LHCN-M2 (cell line): Measurements from ENCODE around the gene FIS1. TPM values are rescaled to one million over a fixed set of nuclear protein-coding genes. Genes with fewer than 3 reads are reported as not detected.
"Not testable (repeated sequence)": the region's sequence is repeated elsewhere in the genome, so short reads cannot be mapped to it uniquely, and the experiment has no call there.

Experiments
- DNase-seq: peaks from one replicate; pipeline ENCODE4 v3.0.0-alpha.2; 2012; ENCODE audit warnings: low read depth
- total RNA-seq: library from RNA; depleted of rRNA; stranded (reverse); fragments of >200 nt; gene quantifications from 2 replicates; pipeline ENCODE4 v1.2.3, GENCODE V29; 2014

FIS1 gene
- total RNA-seq, 1 experiment from 2014 or later = 318 TPM

- DNase-seq = no peak
Measured at GRCh38 chr7:101258243-101258731, 13.4 kb upstream of the FIS1 start.

- DNase-seq = no peak
Measured at GRCh38 chr7:101255796-101256195, 10.9 kb upstream of the FIS1 start.

DNA sequence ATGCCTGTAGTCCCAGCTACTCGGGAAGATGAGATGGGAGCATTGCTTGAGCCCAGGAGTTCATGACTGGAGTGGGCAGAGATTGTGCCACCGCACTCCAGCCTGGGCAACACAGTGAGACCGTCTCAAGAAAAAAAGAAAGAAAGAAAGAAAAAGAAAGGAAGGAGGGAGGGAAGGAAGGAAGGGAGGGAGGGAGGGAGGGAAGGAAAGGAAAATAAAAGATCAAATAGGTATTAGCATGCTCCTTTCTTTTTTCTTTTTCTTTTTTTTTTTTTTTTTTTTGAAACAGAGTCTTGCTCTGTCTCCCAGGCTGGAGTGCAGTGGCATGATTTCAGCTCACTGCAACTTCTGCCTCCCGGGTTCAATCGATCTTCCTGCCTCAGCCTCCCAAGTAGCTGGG, 8.3 kb upstream of the FIS1 start:
- not testable (repeated sequence) for DNase-seq

- DNase-seq = peak; percentile 99
Measured at GRCh38 chr7:101251871-101252659, 7.2 kb upstream of the FIS1 start.

DNA sequence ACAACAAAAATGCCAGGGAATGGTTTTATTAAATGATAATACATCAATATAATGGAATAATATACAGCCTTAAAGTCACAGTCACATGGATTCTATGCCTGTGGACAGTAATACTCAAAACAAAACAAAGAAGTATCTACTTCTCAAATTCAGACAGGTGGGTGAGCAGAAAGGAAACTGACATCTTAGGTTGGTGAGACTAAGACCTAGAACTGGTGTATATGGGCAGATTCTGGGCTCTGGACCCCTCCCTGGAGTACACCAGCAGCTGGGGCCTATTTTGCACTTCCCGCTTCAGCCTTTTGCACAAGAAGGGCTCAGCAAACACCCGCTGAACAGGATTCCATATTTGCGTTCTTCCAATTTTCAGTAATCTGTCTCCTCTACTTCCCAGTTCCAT, 5.4 kb upstream of the FIS1 start:
- DNase-seq = no peak

- no peak for DNase-seq
Measured at GRCh38 chr7:101248276-101248675, 3.4 kb upstream of the FIS1 start.

- DNase-seq = no peak
Measured at GRCh38 chr7:101245147-101245668, 327 bp upstream of the FIS1 start.

GRCh38 chr7:101243646-101244374, 1.1 kb downstream of the FIS1 start:
- no peak for DNase-seq

GRCh38 chr7:101241443-101242349, 3.2 kb downstream of the FIS1 start:
- no peak for DNase-seq

DNA sequence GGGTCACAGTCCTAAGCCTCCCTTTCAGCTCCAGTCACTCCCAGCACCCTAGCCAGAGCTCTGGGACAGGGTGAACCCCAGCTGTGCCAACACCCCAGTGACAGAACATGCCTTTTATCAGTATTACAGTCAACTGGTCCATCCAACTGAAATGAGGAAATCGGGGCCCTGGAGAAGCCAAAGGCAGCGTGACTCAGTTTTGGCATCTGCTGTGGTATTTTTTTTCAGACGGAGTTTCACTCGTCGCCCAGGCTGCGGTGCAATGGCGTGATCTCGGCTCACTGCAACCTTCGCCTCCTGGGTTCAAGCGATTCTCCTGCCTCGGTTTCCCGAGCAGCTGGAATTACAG, 3.9 kb downstream of the FIS1 start:
- DNase-seq = no peak

DNA sequence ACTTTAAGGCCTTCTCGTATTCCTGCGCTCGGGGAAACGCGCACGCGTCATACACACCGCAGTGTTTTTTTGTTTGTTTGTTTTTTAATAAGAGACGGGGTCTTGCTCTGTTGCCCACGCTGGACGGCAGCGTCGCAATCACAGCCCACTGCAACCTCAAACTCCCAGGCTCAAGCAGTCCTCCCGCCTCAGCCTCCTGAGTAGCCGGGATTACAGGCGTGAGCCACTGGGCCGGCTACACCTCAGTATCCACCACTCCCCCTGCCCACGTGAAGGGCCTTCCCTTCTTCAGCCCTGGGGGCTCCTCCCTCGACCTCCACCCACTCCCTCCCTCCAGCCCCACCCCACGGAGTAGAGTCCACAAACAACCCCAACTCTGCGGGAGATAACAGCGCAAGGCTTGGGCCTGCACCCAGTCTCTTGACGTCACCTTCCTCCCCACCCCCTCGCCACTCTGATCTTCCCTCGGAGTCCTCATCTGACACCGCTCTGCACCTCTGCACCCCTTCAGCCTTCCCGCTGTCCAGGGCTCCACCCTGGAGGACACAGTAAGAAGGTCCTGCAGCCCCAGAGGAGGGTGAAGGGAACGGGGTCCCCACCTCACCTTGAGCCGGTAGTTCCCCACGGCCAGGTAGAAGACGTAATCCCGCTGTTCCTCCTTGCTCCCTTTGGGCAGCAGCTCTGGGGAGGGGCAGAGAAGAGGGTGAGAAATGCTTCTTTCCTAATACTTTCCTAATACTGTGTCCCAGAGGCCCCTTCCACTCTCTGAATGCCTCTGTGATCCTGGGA, 4.5 kb downstream of the FIS1 start:
- DNase-seq = no peak

DNA sequence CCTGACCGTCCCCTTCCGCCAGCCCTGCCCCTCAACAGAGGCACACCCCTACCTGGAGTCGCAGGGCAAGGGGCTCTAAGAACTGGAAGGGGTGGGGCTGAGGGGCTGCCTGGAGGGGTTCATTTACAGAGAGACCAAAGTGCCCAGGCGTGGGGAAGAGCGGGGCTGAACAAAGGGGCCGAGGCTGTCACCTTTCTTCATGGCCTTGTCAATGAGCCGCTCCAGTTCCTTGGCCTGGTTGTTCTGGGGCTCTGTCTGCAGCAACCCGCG, 5.0 kb downstream of the FIS1 start:
- DNase-seq = no peak

- DNase-seq = no peak
Measured at GRCh38 chr7:101239191-101239950, 5.5 kb downstream of the FIS1 start.

GRCh38 chr7:101238226-101239182, 6.4 kb downstream of the FIS1 start:
- no peak for DNase-seq

- DNase-seq = no peak
Measured at GRCh38 chr7:101237206-101238067, 7.4 kb downstream of the FIS1 start, which contains the start of gene CLDN15. Gene CLDN15, minus strand, starts transcription at chr7:101237802. Its CDS starts 221 bp downstream, at chr7:101237581.

GRCh38 chr7:101236292-101236835, 8.5 kb downstream of the FIS1 start:
- no peak for DNase-seq

DNA sequence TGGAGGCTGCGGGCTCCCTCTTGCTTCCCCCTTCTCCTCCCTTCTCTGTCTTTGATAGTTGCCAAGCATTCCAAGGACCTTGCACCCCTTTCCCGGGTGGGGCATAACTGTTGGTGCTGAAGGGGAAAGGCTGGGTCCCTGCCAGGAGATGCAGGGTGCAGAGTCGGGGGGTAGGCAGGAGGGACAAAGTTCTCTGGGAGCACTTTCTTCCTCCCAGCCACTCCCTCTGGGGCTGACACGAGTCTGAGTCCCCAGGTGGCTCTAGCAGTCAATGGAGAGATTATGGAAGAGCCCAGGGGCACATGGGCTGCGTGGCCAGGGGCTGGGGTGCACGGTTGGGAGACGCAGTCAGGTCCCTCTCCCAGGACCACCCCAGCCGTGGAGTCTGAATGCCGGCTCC, 9.4 kb downstream of the FIS1 start:
- no peak for DNase-seq

GRCh38 chr7:101235050-101235449, 9.8 kb downstream of the FIS1 start:
- DNase-seq = no peak
